GM19099 (cell line): ENCODE data around the gene BRPF1.

Experiments used
- POLR2A ChIP-seq: IDR thresholded peaks from 3 replicates; pipeline ENCODE4 v1.6.1; 2011; ENCODE audit warnings: low read depth; ENCODE audit not compliant: insufficient read length; ENCODE audit errors: extremely low read depth

The BRPF1 gene

GRCh38 chr3:9743548-9743947, 12.0 kb downstream of the BRPF1 start:
- TF ChIP-seq POLR2A, result no peak

- TF ChIP-seq POLR2A, result no peak
Measured at GRCh38 chr3:9744162-9744561, 12.6 kb downstream of the BRPF1 start.

DNA sequence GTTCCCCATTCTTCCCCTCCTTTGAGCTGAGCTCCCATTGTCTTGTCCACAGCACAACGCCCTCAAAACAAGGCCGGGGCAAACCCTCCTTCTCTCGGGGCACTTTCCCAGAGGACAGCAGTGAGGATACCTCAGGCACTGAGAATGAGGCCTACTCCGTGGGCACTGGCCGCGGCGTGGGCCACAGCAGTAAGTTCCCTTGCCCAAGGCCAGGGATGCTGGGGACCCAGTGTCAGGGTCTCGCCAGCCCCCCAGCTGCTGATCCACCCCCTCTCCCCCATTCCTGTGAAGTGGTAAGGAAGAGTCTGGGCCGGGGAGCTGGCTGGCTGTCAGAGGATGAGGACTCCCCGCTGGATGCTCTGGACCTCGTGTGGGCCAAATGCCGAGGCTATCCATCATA, 14.0 kb downstream of the BRPF1 start:
- no peak for TF ChIP-seq POLR2A

- TF ChIP-seq POLR2A, result no peak
Measured at GRCh38 chr3:9746330-9746729, 14.8 kb downstream of the BRPF1 start.

DNA sequence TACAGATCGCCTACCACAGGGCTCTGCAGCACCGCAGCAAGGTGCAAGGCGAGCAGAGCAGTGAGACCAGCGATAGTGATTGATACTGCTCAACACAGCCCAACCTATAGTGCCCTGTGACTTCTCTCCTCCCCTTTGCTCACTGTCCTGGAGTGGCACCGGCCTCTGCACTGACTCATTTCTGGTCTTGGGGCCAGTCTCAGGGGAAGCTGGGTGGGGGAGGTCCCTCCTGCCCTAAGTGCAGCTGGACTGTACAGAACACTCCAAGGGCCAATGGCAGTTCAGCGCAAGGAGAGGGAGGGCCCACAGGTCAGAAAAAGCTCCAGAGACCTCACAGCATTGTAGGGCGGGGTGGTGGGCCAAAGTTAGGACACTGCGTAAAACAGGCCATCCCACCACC, 15.7 kb downstream of the BRPF1 start:
- TF ChIP-seq POLR2A, result no peak

DNA sequence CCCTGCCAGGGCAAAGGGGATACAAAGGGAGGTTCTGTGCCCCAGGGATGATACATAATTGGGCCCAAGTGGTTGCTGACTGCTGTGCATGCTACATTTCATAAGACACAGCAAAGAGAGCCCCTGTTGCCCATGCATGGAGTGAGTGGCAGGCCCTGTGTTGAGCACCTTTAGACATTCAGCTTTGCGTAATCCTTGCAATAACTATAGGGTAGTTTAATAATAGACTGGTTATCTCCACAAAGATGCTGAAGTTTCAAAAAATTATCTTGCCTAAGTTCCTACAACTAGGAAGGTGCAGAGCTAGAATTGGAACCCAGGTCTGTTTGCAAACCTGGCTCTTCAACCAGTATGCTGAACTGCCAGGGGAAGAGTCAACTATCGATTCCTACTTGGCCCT, 16.5 kb downstream of the BRPF1 start:
- no peak for TF ChIP-seq POLR2A

DNA sequence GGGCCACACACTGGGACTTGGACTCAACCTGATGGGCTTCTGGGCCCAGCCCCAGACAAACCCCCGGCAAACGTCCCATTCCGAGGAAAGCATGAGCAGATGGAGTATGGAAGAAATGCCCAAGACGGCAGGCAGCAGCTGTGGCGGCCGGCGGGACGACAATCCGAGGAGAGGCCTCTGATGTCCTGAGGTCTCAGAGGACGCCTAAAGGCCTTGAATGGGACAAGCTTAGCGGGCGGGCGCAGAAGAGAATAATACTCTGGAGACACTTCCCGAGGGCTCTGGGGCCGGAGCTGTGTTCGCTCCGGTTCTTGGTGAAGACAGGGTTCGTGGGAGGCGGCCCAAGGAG, 17.7 kb downstream of the BRPF1 start:
- TF ChIP-seq POLR2A, result no peak

DNA sequence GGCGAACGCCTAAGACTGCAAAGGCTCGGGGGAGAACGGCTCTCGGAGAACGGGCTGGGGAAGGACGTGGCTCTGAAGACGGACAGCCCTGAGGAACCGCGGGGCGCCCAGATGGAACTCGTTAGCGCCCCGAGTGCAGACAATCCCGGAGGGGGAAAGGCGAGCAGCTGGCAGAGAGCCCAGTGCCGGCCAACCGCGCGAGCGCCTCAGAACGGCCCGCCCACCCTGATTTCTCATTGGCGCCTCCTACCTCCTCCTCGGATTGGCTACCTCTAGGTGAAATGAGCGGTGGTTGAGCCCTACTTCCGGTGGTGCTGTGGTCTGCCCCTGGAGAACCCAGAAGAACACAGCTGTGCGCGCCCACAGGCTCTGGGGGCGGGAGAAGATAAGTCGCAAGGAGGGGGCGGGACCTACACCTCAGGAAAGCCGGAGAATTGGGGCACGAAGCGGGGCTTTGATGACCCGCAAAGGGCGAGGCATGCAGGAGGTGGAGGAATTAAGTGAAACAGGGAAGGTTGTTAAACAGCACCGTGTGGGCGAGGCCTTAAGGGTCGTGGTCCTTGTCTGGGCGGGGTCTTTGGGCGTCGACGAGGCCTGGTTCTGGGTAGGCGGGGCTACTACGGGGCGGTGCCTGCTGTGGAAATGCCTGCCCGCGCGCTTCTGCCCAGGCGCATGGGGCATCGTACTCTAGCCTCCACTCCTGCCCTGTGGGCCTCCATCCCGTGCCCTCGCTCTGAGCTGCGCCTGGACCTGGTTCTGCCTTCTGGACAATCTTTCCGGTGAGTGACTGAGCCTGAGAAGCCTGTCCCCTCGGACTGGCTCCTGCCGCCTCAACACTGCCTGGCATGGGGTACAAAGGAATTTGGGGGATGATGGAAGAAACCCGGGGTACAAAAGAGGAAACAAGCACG, 18.4 kb downstream of the BRPF1 start, which contains the start of gene OGG1:
Gene OGG1 (plus strand): TSS at position 308 of the 911 bp plus-strand sequence. CDS start 335 bp downstream, at position 643.
- peak; percentile 70 for TF ChIP-seq POLR2A

DNA sequence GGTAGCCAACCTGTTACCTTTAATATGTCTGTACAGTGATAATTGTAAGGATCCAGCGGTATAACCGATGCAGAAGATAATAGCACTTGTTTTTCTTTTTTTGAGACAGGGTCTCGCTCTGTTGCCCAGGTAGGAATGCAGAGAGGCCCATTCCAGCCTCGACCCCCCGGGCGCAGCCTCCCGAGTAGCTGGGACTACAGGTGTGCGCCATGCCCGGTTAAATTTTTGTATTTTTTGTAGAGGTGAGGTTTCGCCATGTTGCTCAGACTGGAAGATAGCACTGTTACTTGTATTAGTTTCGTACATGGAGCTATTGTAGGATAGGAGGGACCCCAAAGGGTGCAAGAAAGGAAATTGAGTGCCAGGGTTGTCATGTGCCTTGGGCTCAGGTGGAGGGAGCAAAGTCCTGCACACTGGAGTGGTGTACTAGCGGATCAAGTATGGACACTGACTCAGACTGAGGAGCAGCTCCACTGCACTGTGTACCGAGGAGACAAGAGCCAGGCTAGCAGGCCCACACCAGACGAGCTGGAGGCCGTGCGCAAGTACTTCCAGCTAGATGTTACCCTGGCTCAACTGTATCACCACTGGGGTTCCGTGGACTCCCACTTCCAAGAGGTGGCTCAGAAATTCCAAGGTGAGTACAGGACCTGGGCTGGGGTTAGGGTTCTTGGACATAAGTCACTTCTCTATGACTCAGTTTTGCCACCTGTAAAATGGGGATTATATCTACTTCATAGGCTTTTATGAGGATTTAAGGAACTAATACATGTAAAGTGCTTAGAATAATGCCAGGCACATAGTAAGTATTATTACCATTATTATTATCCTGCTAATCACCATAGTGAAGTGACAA, 19.2 kb downstream of the BRPF1 start:
- no peak for TF ChIP-seq POLR2A

GRCh38 chr3:9754678-9755077, 23.1 kb downstream of the BRPF1 start:
- TF ChIP-seq POLR2A, result no peak

DNA sequence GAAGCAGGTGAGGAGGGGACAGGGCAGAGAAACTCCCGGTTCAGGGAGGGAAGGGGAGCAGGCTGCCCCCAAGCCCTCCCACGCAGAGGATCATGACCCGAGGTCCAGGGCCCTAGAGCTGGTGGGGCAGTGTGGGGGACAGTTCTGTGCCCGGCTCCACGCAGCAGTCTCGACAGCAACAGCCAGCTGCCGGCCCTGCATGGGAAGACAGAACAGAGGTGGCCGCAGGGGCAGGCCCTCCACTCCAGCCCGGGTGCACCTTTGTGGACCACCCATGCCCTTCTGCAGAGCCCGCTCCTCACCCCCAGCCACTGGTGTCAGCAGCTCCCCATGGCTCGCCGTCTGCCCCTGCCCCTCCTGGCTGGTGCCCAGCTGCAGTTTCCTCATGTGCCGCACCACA, 25.9 kb downstream of the BRPF1 start:
- TF ChIP-seq POLR2A, result no peak

DNA sequence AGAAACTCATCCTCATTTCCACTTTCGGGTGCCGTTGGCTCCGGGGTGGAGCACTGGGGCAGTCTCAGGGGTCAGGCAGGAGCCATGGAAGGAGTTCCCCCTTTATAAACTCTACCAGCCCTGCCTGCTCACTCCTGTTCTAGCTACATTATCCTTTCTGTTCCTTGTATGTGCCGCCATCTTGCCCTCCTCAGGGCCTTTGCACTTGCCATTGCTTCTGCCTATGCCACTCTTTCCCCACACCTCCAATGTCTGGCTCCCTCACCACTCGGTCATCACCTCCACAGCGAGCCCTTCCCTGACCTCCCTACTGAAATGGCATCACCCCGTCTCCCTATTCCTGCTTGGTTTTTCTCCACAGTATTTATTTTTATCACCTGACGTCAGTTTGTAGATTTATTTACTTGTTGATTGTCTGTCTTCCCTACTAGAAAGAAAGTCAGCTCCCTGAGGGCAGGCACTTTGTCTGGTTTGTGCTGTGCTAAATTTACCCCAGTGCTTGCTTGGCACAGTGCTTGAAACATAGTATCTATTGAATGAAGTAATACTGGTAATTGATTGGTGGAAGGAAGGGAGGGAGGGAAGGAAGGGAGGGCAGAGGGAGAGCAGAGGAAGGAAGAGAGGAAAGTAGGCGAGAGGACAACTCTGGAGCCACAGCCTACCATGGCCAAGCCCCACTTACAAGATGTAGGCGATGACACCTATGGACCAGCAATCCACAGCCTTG, 29.4 kb downstream of the BRPF1 start:
- no peak for TF ChIP-seq POLR2A

DNA sequence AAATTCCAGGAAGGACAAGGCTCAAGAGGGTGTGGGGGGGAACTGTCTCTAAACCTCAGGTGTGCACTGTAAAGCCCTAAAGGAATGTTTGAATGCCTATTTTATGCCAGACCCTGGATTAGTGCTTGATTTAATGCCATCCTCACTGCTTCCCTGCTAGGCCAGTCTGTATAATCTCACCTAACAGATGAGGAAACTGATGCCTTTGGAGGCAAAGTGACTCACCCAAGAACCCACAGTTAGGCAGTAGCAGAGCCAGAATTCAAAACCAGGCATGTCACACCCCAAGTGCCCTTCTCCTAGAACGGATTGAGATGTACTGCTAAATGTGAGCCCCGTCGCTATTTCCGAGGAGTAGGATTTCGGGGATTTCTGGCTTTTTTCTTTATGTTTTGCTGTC, 30.4 kb downstream of the BRPF1 start:
- no peak for TF ChIP-seq POLR2A

DNA sequence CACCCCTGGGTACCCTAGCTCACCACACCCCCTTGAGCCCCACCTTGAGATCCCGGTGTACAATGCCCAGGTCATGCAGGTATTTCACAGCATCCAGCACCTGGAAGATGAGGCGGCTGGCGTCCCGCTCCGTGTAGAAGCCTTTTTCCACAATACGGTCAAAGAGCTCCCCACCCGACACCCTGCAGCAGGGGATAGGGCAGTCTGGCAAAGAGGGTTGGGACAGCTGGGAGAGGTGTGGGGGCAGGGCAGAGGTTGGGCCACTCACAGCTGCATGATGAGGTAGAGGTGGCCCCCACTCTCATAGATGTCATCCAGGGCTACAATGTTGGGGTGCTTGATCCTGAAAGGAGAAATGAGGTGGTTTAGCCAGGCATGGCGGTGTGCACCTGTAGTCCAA, 31.3 kb downstream of the BRPF1 start:
- no peak for TF ChIP-seq POLR2A

GRCh38 chr3:9765865-9766264, 34.3 kb downstream of the BRPF1 start:
- no peak for TF ChIP-seq POLR2A
